Left lobe of liver (tissue), 2 donors: ENCODE data around the gene FXN. TPM values are rescaled to one million over a fixed set of nuclear protein-coding genes. Genes with fewer than 3 reads are reported as not detected.
"Not testable (repeated sequence)": the region's sequence is repeated elsewhere in the genome, so short reads cannot be mapped to it uniquely, and the experiment has no call there.

Source experiments
- ATAC-seq: fragments of 200-7000 bp; cut with Tn5 transposase; one replicate; pipeline ENCODE4 v1.9.1; 2020; ENCODE audit warnings: mild to moderate bottlenecking, moderate library complexity
- DNase-seq: peaks from one replicate; pipeline ENCODE4 v3.0.0-alpha.2; 2020; ENCODE audit warnings: low spot score
- total RNA-seq: library from RNA; stranded (reverse); gene quantifications from one replicate; pipeline ENCODE4 v1.2.1, GENCODE V29; 2021
- donor health status: DM: no; HTN: no; CAD: no; lungs with moderate emphysema.
- donor health status: DM: no; HTN: yes; CAD: no.

The FXN gene
- total RNA-seq, 1 donor from 2014 or later = 27.1 TPM

DNA sequence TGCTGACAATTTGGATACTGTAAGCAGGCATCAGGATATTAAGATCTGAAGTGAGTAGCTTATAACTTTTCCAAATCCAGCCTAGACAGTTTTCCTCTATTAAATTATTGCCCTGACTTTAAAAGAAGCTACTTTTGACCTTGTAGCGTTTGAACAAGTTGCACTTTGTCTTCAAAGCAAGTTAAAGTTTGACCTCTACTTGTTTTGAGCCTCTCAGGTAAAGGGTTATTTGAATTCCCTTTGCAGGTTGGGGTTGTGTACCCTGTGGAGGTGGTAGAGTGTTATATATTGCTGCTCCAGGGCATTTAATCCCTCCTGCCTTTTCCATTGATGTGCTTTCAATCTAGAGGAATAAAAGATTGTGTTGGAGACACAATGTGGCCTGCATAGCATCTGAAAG, 30.1 kb downstream of the FXN start:
- ATAC-seq = peak; percentile 52

DNA sequence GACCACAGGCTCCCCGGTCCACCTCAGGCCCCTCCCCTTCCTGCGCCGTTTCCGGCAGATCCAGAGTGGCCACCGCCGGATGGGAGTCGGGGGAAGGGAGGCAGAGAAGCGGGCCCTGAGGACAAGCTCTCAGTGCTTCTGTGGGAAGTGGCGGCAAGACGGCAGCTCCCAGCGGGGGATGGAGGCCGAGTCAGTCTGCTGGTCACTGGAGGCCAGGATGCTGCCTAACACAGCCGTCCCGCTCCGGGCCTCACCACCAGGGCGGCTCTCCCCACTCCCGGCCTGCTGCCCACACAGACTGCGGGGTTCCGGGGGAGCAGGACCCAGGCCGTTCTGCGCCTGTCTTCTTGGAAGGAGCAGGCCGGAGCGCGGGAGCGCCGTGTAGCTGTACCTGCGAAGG, 31.4 kb downstream of the FXN start:
- DNase-seq (no peak), ATAC-seq (no peak)

More for the DNA sequence above, 30.1 kb downstream of the FXN start:
- DNase-seq = no peak

GRCh38 chr9:69070201-69070600, 34.6 kb downstream of the FXN start:
- ATAC-seq (no peak), DNase-seq (no peak)

- no peak for ATAC-seq
- DNase-seq = no peak
Observed at GRCh38 chr9:69071059-69071458, 35.5 kb downstream of the FXN start.

DNA sequence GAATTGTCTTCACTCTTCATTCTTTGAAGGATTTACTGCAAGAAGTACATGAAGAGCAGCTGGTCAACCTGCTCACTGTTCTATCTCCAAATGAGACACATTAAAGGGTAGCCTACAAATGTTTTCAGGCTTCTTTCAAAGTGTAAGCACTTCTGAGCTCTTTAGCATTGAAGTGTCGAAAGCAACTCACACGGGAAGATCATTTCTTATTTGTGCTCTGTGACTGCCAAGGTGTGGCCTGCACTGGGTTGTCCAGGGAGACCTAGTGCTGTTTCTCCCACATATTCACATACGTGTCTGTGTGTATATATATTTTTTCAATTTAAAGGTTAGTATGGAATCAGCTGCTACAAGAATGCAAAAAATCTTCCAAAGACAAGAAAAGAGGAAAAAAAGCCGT, 37.6 kb downstream of the FXN start:
- DNase-seq = no peak
- ATAC-seq = no peak

DNA sequence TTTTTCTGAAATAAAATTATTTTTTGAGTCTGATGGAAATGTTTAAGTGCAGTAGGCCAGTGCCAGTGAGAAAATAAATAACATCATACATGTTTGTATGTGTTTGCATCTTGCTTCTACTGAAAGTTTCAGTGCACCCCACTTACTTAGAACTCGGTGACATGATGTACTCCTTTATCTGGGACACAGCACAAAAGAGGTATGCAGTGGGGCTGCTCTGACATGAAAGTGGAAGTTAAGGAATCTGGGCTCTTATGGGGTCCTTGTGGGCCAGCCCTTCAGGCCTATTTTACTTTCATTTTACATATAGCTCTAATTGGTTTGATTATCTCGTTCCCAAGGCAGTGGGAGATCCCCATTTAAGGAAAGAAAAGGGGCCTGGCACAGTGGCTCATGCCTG, 39.2 kb downstream of the FXN start:
- no peak for ATAC-seq
- DNase-seq = no peak

DNA sequence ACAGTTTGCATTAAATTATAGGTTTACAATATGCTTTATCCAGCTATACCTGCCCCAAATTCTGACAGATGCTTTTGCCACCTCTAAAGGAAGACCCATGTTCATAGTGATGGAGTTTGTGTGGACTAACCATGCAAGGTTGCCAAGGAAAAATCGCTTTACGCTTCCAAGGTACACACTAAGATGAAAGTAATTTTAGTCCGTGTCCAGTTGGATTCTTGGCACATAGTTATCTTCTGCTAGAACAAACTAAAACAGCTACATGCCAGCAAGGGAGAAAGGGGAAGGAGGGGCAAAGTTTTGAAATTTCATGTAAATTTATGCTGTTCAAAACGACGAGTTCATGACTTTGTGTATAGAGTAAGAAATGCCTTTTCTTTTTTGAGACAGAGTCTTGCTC, 41.0 kb downstream of the FXN start:
- DNase-seq = peak; percentile 53
- ATAC-seq = peak; percentile 76

GRCh38 chr9:69078069-69078468, 42.5 kb downstream of the FXN start:
- peak; percentile 54 for ATAC-seq
- DNase-seq = no peak

DNA sequence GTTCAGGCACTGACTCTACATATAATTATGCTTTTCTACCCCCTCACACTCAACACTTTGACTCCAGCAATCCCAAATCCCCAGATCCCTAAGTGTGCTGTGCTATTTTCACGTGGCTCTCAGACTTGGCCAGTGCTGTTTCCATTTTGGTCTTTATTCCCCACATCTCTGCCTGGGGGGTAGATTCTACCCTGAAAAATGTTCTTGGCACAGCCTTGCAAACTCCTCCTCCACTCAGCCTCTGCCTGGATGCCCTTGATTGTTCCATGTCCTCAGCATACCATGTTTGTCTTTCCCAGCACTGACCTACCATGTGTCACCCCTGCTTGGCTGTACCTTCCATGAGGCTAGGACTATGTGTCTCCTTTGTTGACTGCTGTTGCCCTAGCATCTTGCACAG, 43.0 kb downstream of the FXN start:
- peak; percentile 80 for DNase-seq
- peak; percentile 86 for ATAC-seq

GRCh38 chr9:69079186-69079585, 43.6 kb downstream of the FXN start:
- ATAC-seq (no peak), DNase-seq (no peak)

GRCh38 chr9:69081261-69081660, 45.7 kb downstream of the FXN start:
- no peak for DNase-seq
- ATAC-seq = no peak

DNA sequence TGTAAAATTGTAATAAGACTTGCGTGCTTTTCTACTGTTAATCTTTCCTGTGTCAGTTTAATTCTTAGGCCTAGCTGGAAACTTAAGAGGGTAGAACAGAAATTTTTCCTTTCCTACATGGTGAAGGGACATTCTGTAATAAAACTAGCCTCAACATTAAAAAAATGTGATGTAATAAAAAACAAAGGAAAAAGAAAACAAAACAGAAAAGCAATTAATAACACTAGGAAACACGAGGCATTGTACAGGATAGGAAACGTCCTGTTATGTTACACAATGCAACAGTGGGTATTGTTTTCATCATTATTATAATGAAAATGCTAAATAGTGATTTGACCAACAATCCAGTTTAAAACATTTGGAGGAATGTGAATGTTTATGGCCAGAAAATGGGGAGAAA, 47.8 kb downstream of the FXN start:
- DNase-seq (no peak), ATAC-seq (no peak)

DNA sequence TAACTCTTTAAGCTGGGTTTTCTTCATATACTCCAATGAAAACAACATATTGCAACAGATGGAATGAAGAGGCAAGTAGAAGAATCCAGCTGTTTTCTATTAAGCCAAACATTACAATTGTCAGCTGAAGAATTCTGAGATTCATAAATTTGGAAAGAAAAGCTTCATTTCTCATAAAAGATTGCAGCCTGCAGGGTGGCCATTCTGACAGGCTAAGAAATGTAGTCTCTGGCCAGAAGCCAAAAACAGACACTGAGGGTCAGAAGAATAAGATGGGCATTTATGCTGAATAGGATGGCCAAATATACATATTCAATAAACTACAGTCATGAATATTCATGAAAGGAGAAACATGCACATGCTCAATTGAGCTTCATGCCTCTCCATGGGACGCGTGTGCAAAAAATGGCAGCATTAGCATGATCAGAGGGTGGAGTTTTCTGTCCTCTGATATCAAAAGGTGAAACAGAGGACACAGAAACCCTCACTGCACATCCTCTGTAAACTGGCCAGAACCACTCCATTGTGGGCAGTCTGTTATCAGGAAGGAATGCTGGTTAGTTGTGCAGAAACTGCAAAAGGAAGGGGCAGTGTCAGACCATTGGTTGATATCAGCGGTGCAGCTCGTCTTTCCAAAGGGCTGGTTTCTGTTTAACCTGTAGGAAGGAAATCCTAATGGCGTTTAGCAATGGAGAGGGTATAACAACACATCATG, 50.2 kb downstream of the FXN start:
- DNase-seq (no peak), ATAC-seq (peak; percentile 81)

DNA sequence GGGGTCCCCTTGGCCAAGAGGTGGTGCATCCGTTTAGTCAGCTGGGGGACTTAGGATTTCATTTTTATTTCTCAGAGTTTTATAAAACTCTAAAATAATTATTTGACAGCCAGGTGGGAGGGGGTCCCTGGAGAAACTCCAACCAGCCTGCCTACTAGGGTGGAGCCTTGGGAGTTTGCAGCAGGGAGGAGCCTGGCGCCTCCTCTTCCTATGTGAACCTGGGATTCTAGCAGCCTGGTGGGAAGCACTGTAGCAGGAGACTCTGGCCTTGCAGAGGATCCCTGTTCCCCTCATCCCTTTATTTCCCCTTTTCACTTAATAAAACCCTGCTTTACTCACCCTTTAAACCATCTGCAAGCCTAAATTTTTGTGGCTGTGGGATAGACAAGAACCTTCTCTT, 50.8 kb downstream of the FXN start:
- no peak for DNase-seq
- peak; percentile 41 for ATAC-seq

- DNase-seq = no peak
Observed at GRCh38 chr9:69086769-69087168, 51.2 kb downstream of the FXN start.

GRCh38 chr9:69089082-69089481, 53.5 kb downstream of the FXN start:
- no peak for ATAC-seq

More at GRCh38 chr9:69086769-69087168, 51.2 kb downstream of the FXN start:
- ATAC-seq = peak; percentile 87

GRCh38 chr9:69089491-69089890, 53.9 kb downstream of the FXN start:
- DNase-seq (no peak), ATAC-seq (no peak)

More at GRCh38 chr9:69089082-69089481, 53.5 kb downstream of the FXN start:
- no peak for DNase-seq

- no peak for ATAC-seq
Observed at GRCh38 chr9:69090140-69090750, 54.7 kb downstream of the FXN start.

GRCh38 chr9:69090946-69091345, 55.4 kb downstream of the FXN start:
- ATAC-seq (no peak), DNase-seq (no peak)

More at GRCh38 chr9:69090140-69090750, 54.7 kb downstream of the FXN start:
- no peak for DNase-seq

- peak; percentile 90 for ATAC-seq
Observed at GRCh38 chr9:69093471-69094103, 58.0 kb downstream of the FXN start.

DNA sequence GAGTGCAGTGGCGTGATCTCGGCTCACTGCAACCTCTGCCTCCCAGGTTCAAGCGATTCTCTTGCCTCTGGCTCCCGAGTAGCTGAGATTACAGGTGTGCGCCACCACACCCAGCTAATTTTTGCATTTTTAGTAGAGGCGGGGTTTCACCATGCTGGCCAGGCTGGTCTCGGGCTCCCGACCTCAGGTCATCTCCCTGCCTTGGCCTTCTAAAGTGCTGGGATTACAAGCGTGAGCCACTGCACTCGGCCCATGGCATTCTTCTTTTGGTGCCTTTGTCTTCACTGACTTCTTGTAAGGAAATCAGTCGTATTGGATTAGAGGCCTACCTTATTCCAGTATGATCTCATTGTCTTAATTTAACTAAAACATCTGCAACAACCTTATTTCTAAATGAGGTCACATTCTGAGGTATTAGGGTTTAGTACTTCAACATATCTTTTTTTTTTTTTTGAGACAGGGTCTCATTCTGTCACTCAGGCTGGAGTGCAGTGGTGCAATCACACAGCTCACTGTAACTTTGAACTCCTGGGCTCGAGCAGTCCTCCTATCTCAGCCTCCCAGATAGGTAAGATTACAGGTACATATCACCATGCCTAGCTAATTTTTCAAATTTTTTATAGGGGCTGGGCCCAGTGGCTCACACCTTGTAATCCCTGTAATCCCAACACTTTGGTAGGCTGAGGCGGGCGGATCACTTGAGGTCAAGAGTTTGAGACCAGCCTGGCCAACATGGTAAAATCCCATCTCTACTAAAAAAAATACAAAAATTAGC, 59.0 kb downstream of the FXN start:
- DNase-seq, ATAC-seq: not testable (repeated sequence)

More at GRCh38 chr9:69093471-69094103, 58.0 kb downstream of the FXN start:
- peak; percentile 56 for DNase-seq
